ENCODE measurements around the gene VPS11.

- no peak for TF ChIP-seq CTCF (IDR thresholded peaks at IDR 0.05; ENCODE audit: low read length)
- no peak for TF ChIP-seq EZH2phosphoT487 (IDR thresholded peaks at IDR 0.05; ENCODE audit: low read length)
- TF ChIP-seq EZH2 (optimal IDR thresholded peaks at IDR 0.05; ENCODE audit: low read depth, low read length): no peak
These were observed 41.2 kb downstream of the VPS11 start for GRCh38 chr11:119108857-119109221.

Measured in MM.1S (cell line).